Esophagus muscularis mucosa (tissue), 3 donors: ENCODE data around the gene ANKRD33.

Experiments
- POLR2A ChIP-seq: fragments of 450-650 bp; IDR thresholded peaks from one replicate; pipeline ENCODE4 v1.6.1; 2017; ENCODE audit warnings: antibody characterized with exemption, moderate library complexity, mild to moderate bottlenecking, low read depth
- POLR2AphosphoS5 ChIP-seq, 2 donors: sonication (generic); formaldehyde crosslinking; IDR thresholded peaks; one replicate each; pipeline ENCODE4 v1.6.1; 2017; ENCODE audit warnings: antibody characterized with exemption in 2 of 2
- TF ChIP-seq, protein P1 (sequence below), 3 experiments: fragments of 200-600 bp in 2 of 3; fragments of 450-650 bp in 1 of 3; sonication (generic) in 2 of 3; IDR thresholded peaks; one replicate each; pipeline ENCODE4 v1.5.1; 2017 to 2019; ENCODE audit warnings: antibody characterized with exemption in 3 of 3, mild to moderate bottlenecking in 2 of 3, moderate library complexity in 1 of 3

DNA sequence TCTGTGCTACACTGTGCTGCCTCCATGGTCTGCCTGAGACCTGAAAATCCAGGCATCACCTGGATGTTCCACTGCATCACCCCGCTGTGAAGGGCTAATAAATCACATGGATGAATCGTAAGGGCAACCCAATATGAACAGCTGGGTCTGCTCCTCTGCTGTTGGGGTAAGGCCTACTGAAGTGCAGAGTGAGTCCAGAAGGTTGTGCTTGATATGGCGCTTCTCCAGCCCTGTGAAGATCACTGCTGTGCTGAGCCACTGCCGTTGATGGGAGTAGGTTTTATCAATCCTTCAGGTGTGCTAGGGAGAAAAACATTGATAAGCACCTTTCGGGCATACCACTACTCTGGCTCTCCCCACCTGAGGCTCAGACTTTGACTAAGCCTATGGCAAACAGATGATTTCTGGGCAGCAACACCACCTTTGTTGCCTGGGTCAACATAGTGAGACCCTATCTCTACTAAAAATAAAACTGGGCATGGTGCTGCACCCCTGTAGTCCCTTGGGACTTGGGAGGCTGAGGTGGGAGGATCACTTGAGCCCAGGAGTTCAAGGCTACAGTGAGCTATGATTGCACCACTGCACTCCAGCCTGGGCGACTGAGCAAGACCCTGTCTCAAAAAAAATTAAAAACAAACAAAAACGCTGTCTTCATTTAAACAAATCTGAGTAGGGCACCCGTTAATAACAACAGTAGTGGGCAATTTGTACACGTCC, 21.1 kb downstream of the ANKRD33 start:
- TF ChIP-seq, protein P1, sequence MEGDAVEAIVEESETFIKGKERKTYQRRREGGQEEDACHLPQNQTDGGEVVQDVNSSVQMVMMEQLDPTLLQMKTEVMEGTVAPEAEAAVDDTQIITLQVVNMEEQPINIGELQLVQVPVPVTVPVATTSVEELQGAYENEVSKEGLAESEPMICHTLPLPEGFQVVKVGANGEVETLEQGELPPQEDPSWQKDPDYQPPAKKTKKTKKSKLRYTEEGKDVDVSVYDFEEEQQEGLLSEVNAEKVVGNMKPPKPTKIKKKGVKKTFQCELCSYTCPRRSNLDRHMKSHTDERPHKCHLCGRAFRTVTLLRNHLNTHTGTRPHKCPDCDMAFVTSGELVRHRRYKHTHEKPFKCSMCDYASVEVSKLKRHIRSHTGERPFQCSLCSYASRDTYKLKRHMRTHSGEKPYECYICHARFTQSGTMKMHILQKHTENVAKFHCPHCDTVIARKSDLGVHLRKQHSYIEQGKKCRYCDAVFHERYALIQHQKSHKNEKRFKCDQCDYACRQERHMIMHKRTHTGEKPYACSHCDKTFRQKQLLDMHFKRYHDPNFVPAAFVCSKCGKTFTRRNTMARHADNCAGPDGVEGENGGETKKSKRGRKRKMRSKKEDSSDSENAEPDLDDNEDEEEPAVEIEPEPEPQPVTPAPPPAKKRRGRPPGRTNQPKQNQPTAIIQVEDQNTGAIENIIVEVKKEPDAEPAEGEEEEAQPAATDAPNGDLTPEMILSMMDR (IDR thresholded peaks at IDR 0.05) = no peak
- TF ChIP-seq POLR2AphosphoS5 (IDR thresholded peaks at IDR 0.05) (no peak), POLR2A (no peak)
